Amygdala (tissue), 56 donors: ENCODE measurements around the gene TAF4.

Experiments
- DNase-seq, 56 donors: peaks; one replicate each; lab custom pipeline; 2025; lab: John Stamatoyannopoulos, UW

The TAF4 gene

GRCh38 chr20:61927826-61928541 is 137.7 kb downstream of the TAF4 start:
- no peak for DNase-seq

DNA sequence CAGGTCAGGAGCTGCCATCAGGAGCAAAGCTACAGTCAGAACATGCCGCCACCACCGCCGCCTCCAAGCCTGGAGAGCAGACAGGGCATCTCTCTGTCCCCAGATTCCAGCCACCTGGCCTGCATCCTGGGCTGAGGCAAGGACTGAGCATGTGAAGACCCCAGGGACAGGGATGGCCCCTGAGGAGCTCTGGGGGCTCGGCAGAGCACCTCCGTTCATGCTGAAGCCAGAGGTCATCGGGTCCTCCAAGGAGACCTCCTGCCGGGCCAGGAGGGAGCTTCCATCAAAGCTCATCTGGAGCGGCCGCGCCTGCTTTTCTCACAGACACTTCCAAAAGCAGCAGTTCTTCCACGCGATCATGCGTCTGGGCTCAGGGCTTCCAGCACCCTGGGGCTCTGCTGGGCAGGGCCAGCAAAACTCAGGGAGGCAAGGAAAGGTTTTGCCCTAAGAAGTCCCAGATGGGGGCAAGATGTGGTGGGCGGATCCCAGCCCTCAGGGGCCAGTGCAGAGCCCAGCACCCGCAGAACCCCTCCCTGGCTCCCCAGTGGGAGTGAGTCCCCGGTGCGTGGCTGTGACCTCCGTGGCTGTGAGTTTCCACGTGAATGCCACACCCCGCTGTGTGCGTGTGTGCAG is 138.4 kb downstream of the TAF4 start:
- no peak for DNase-seq

GRCh38 chr20:61926796-61927192 is 138.9 kb downstream of the TAF4 start:
- DNase-seq = no peak

GRCh38 chr20:61926253-61926613 is 139.4 kb downstream of the TAF4 start:
- no peak for DNase-seq

DNA sequence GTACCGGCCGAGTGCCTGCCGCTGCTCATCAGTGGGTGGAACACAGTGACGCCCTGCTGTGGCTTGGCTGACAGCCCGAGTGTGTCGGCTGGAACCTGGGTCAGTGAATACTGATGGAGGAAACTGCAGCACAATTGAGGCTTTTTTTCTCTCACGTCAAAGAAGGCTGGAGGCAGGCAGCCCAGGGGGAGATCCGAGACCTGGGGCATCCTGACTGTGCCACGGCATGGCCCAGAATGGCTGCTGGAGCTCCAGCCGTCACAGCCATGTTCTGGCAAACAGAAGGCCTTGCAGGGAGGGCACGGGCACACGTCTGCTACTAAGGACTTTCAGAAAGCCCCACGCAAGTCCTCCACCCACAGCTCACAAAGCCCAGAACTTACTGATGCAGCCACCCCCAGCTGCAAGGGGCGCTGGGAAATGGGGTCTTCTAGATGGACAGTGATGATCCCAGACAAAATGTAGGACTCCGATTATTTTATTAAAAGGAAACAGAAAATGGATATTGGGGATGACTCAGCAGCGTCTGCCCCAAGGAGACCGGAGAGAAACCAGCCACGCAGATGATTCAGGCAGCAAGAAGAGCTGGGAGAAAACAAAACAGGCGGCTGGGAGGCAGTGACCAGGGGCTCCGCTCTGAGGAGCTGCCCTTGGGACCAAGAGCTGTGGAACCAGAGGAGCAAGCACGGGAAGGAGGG is 140.0 kb downstream of the TAF4 start:
- peak in 2 of 56 donors; percentile 5 to 7 for DNase-seq

DNA sequence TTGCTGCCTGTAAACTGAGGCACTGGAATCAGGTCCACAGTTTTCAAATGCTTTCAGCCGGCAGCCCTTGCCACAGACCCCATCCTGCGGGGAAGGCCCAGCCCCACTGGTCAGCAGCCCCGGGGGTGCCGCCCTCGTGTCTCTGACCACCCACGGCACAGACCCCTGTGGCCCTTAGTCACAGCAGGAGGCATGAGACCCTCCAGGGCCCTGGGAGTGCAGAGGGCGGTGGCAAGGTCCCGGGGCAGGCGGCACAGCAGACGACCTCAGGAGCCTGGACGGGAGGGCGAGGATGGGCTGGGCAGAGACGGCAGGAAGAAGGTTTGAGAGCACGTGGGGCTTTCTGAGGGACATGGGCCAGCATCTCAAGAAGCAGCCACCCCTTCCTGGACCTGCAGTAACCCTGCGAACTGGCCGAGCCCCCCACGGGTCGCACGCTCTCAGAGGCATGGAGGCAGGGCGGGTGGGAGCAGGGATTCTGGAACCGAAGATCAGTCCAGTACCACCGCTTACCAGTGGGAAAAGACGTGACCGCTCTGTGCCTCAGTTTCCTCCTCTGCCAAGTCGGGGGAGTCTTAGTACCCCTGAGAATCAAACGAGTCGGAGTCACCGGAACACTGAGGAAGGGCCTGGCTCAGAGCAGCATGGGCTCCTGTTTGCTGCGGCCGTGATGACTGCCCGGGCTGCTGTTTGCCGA is 140.7 kb downstream of the TAF4 start:
- no peak for DNase-seq
